Neural cell (in vitro differentiated cells): ENCODE measurements around the gene SENP8. TPM values are rescaled to one million over a fixed set of nuclear protein-coding genes. Genes with fewer than 3 reads are reported as not detected.

Experiments
- H2AFZ ChIP-seq: fragments of 200-600, 300-800 bp; sonication (generic), shearing (Covaris generic); 2 replicates; pipeline ENCODE4 v1.6.0; 2014; ENCODE audit warnings: low read depth, mild to moderate bottlenecking, antibody characterized with exemption, low read length, moderate library complexity
- H3F3A ChIP-seq: fragments of 200-600 bp; shearing (Covaris generic); 2 replicates; pipeline ENCODE4 v1.6.1; 2016; ENCODE audit warnings: mild to moderate bottlenecking, moderate library complexity, mixed read lengths, antibody characterized with exemption, low read length; ENCODE audit not compliant: insufficient read depth, poor library complexity, severe bottlenecking
- H3K27ac ChIP-seq: fragments of 200-600, 300-800 bp; sonication (generic), shearing (Covaris generic); 2 replicates; pipeline ENCODE4 v1.5.1; 2014; ENCODE audit warnings: mild to moderate bottlenecking, low read length, moderate library complexity
- H3K27me3 ChIP-seq: fragments of 300-800, 200-600 bp; sonication (generic), shearing (Covaris generic); 2 replicates; pipeline ENCODE4 v1.6.0; 2014; ENCODE audit warnings: mild to moderate bottlenecking, low read depth, low read length, moderate library complexity; ENCODE audit not compliant: insufficient read depth
- H3K36me3 ChIP-seq: fragments of 300-800, 200-600 bp; sonication (generic), shearing (Covaris generic); 2 replicates; pipeline ENCODE4 v1.5.1; 2014; ENCODE audit warnings: mild to moderate bottlenecking, antibody characterized with exemption, low read length, moderate library complexity; ENCODE audit not compliant: insufficient read depth
- H3K4me2 ChIP-seq: fragments of 300-800, 200-600 bp; sonication (generic), shearing (Covaris generic); 2 replicates; pipeline ENCODE4 v1.6.0; 2014; ENCODE audit warnings: mild to moderate bottlenecking, low read length
- H3K4me3 ChIP-seq: fragments of 300-800, 200-600 bp; sonication (generic), shearing (Covaris generic); 2 replicates; pipeline ENCODE4 v1.5.1; 2014; ENCODE audit warnings: mild to moderate bottlenecking, low read length, moderate library complexity
- H3K79me2 ChIP-seq: fragments of 200-600 bp; shearing (Covaris generic); replicated peaks from 2 replicates; pipeline ENCODE4 v1.6.0; 2014; ENCODE audit warnings: mild to moderate bottlenecking, low read length, moderate library complexity; ENCODE audit not compliant: insufficient read depth
- H3K9ac ChIP-seq: fragments of 300-800, 200-600 bp; sonication (generic), shearing (Covaris generic); 2 replicates; pipeline ENCODE4 v1.6.1; 2016; ENCODE audit warnings: mild to moderate bottlenecking, low read length, mixed read lengths
- H3K9me2 ChIP-seq: fragments of 200-600 bp; shearing (Covaris generic); 2 replicates; pipeline ENCODE4 v1.6.1; 2016; ENCODE audit warnings: mild to moderate bottlenecking, low read length, mixed read lengths; ENCODE audit not compliant: insufficient read depth
- H3K9me3 ChIP-seq: fragments of 200-600, 300-800 bp; sonication (generic), shearing (Covaris generic); 2 replicates; pipeline ENCODE4 v1.6.1; 2016; ENCODE audit warnings: mild to moderate bottlenecking, mixed run types, low read length, moderate library complexity, mixed read lengths
- H4K20me1 ChIP-seq: fragments of 200-600 bp; shearing (Covaris generic); 2 replicates; pipeline ENCODE4 v1.6.1; 2016; ENCODE audit warnings: mild to moderate bottlenecking, mixed run types; ENCODE audit not compliant: insufficient read depth
- EP300 ChIP-seq: fragments of 450-650 bp; conservative IDR thresholded peaks from 2 replicates; pipeline ENCODE4 v1.6.1; 2014; ENCODE audit warnings: antibody characterized with exemption, mild to moderate bottlenecking, moderate library complexity; ENCODE audit not compliant: poor library complexity, severe bottlenecking
- EZH2 ChIP-seq: fragments of 200-600, 300-800 bp; shearing (Covaris generic), sonication (generic); IDR thresholded peaks from 2 replicates; pipeline ENCODE4 v1.6.1; 2014; ENCODE audit warnings: antibody characterized with exemption, low read length, borderline replicate concordance, mild to moderate bottlenecking; ENCODE audit not compliant: insufficient read depth, poor library complexity, severe bottlenecking
- MXI1 ChIP-seq: fragments of 450-650 bp; conservative IDR thresholded peaks from 2 replicates; pipeline ENCODE4 v1.6.1; 2014; ENCODE audit warnings: antibody characterized with exemption, mild to moderate bottlenecking; ENCODE audit not compliant: poor library complexity, severe bottlenecking
- POLR2AphosphoS5 ChIP-seq: IDR thresholded peaks from 2 replicates; pipeline ENCODE4 v1.6.1; 2012
- RAD21 ChIP-seq: fragments of 450-650 bp; conservative IDR thresholded peaks from 2 replicates; pipeline ENCODE4 v1.6.1; 2014; ENCODE audit warnings: antibody characterized with exemption, mild to moderate bottlenecking, moderate library complexity
- SMC3 ChIP-seq: fragments of 450-650 bp; conservative IDR thresholded peaks from 2 replicates; pipeline ENCODE4 v1.6.1; 2014; ENCODE audit warnings: antibody characterized with exemption, mild to moderate bottlenecking, moderate library complexity; ENCODE audit not compliant: poor library complexity
- TAF1 ChIP-seq: IDR thresholded peaks from 2 replicates; pipeline ENCODE4 v1.6.1; 2012; ENCODE audit warnings: low read depth
- polyA plus RNA-seq: library from polyadenylated mRNA; depleted of rRNA; stranded (reverse); fragments of >200 nt; gene quantifications from 2 replicates; pipeline ENCODE4 v1.2.3, GENCODE V29; 2014
- TF ChIP-seq, protein P1 (sequence below): IDR thresholded peaks from 2 replicates; pipeline ENCODE4 v1.6.1; 2012; ENCODE audit warnings: borderline replicate concordance
- TF ChIP-seq, protein P2 (sequence below): fragments of 450-650 bp; IDR thresholded peaks from 2 replicates; pipeline ENCODE4 v1.5.1; 2014; ENCODE audit warnings: antibody characterized with exemption, mild to moderate bottlenecking, moderate library complexity; ENCODE audit not compliant: poor library complexity, severe bottlenecking

SENP8 gene
- polyA plus RNA-seq, 1 donor from 2014 or later: 3.2 TPM

DNA sequence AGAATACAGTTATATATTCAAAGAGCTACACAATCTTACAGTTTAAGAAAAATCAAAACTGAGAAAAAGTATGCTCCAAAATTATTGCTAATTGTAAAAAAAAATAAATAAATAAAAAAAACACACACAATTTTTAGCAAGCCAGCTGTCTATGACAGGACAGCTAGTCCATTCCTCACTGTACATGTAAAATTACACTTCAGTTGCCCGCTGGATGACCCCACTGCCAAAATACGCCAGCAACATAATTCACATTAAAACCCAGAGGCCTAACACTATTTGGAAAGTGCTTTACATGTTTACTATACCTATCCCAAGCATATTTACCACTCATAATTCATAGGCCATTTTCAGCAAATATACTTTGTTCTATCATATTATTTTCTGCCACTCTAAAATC lies 6.1 kb upstream of the SENP8 start:
- no peaks in the 10 kb centered on the region for H3K9me2 ChIP-seq
- peaks cover 3% of the 10 kb centered on the region for H4K20me1 ChIP-seq
- H3K9ac ChIP-seq: no peak overlapping the region
- peaks cover 50% of the 10 kb centered on the region for H3K79me2 ChIP-seq
- no peak overlapping the region for H3K4me3 ChIP-seq
- H3K27ac ChIP-seq: no peak overlapping the region
- H3K9me3 ChIP-seq: no peaks in the 10 kb centered on the region
- no peak overlapping the region for H2AFZ ChIP-seq
- H3K36me3 ChIP-seq: no peaks in the 10 kb centered on the region
- H3K4me2 ChIP-seq: no peak overlapping the region
- no peaks in the 10 kb centered on the region for H3F3A ChIP-seq
- no peaks in the 10 kb centered on the region for H3K27me3 ChIP-seq
- TF ChIP-seq EZH2: no peak
- TF ChIP-seq TAF1: no peak
- no peak for TF ChIP-seq RAD21
- TF ChIP-seq SMC3: no peak
- no peak for TF ChIP-seq POLR2AphosphoS5
- TF ChIP-seq, protein P1, sequence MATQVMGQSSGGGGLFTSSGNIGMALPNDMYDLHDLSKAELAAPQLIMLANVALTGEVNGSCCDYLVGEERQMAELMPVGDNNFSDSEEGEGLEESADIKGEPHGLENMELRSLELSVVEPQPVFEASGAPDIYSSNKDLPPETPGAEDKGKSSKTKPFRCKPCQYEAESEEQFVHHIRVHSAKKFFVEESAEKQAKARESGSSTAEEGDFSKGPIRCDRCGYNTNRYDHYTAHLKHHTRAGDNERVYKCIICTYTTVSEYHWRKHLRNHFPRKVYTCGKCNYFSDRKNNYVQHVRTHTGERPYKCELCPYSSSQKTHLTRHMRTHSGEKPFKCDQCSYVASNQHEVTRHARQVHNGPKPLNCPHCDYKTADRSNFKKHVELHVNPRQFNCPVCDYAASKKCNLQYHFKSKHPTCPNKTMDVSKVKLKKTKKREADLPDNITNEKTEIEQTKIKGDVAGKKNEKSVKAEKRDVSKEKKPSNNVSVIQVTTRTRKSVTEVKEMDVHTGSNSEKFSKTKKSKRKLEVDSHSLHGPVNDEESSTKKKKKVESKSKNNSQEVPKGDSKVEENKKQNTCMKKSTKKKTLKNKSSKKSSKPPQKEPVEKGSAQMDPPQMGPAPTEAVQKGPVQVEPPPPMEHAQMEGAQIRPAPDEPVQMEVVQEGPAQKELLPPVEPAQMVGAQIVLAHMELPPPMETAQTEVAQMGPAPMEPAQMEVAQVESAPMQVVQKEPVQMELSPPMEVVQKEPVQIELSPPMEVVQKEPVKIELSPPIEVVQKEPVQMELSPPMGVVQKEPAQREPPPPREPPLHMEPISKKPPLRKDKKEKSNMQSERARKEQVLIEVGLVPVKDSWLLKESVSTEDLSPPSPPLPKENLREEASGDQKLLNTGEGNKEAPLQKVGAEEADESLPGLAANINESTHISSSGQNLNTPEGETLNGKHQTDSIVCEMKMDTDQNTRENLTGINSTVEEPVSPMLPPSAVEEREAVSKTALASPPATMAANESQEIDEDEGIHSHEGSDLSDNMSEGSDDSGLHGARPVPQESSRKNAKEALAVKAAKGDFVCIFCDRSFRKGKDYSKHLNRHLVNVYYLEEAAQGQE: no peak
- no peak for TF ChIP-seq EP300
- TF ChIP-seq MXI1: no peak
- TF ChIP-seq, protein P2, sequence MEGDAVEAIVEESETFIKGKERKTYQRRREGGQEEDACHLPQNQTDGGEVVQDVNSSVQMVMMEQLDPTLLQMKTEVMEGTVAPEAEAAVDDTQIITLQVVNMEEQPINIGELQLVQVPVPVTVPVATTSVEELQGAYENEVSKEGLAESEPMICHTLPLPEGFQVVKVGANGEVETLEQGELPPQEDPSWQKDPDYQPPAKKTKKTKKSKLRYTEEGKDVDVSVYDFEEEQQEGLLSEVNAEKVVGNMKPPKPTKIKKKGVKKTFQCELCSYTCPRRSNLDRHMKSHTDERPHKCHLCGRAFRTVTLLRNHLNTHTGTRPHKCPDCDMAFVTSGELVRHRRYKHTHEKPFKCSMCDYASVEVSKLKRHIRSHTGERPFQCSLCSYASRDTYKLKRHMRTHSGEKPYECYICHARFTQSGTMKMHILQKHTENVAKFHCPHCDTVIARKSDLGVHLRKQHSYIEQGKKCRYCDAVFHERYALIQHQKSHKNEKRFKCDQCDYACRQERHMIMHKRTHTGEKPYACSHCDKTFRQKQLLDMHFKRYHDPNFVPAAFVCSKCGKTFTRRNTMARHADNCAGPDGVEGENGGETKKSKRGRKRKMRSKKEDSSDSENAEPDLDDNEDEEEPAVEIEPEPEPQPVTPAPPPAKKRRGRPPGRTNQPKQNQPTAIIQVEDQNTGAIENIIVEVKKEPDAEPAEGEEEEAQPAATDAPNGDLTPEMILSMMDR: no peak

DNA sequence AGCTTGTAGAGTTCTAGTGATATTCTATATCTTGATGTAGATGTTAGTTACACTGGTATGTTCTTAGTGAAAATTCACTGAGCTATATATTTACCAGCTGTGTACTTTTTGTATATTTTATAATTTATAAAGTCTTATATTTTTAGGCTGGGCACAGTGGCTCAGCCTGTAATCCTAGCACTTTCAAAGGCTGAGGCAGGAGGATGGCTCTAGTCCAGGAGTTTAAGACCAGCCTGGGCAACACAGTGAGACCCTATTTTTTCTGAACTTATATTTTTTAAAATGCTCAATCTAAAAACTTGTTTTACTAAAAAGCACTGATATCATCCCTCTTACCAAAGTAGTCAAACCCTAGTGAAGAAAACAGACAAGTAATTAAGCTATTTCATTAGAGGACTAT lies 5.4 kb upstream of the SENP8 start:
- Histone ChIP-seq H3K9me3 (no peaks in the 10 kb centered on the region), H3K4me3 (no peak overlapping the region), H3K4me2 (no peak overlapping the region), H3F3A (no peaks in the 10 kb centered on the region), H3K79me2 (peaks cover 53% of the 10 kb centered on the region), H4K20me1 (peaks cover 3% of the 10 kb centered on the region), H3K27me3 (no peaks in the 10 kb centered on the region), H3K36me3 (no peaks in the 10 kb centered on the region), H3K9me2 (no peaks in the 10 kb centered on the region), H3K27ac (no peak overlapping the region), H2AFZ (no peak overlapping the region), H3K9ac (no peak overlapping the region)
- TF ChIP-seq, protein P2: no peak
- TF ChIP-seq MXI1 (no peak), SMC3 (no peak), RAD21 (no peak), EZH2 (no peak), TAF1 (no peak), EP300 (no peak), POLR2AphosphoS5 (no peak)
- TF ChIP-seq, protein P1: no peak
